IMR-90 (cell line): Measurements from ENCODE around the gene TP53I11. TPM values are rescaled to one million over a fixed set of nuclear protein-coding genes. Genes with fewer than 3 reads are reported as not detected.

ENCODE experiments used
- ATAC-seq: fragments of 200-7000 bp; cut with Tn5 transposase; 2 replicates; pipeline ENCODE4 v1.9.1; 2020; ENCODE audit warnings: low read depth, mild to moderate bottlenecking, moderate library complexity
- BruUV-seq: library from RNA; stranded (reverse); fragments of 400-500 nt; replicated peaks from 2 replicates; lab custom pipeline; 2021; lab: Mats Ljungman, UMichigan
- CTCF ChIA-PET: fragments of 300-600 bp; formaldehyde crosslinking; extraction: SDS; loops from one replicate; lab custom pipeline; 2021; ENCODE audit warnings: antibody characterized with exemption; lab: Yijun Ruan, JAX
- POLR2A ChIA-PET: fragments of 300-600 bp; sonication (Branson Sonifier 250); formaldehyde crosslinking; loops from one replicate; lab custom pipeline; 2022; ENCODE audit warnings: antibody characterized with exemption; ENCODE audit not compliant: unreplicated experiment; lab: Charles Lee
- DNase-seq: peaks from one replicate; pipeline ENCODE4 v3.0.0; 2013
- H2AFZ ChIP-seq: replicated peaks from 2 replicates; pipeline ENCODE3; 2013; ENCODE audit warnings: low read length, mild to moderate bottlenecking; ENCODE audit not compliant: poor library complexity
- H2AK5ac ChIP-seq: 2 replicates; pipeline ENCODE4 v1.6.1; 2013; ENCODE audit warnings: low read depth, low read length, inconsistent platforms
- H2AK9ac ChIP-seq: replicated peaks from 2 replicates; pipeline ENCODE3; 2013; ENCODE audit warnings: mild to moderate bottlenecking, low read depth, low read length, moderate library complexity; ENCODE audit not compliant: poor library complexity
- H2BK120ac ChIP-seq: 2 replicates; pipeline ENCODE4 v1.6.1; 2013; ENCODE audit warnings: low read depth, low read length, inconsistent platforms
- H2BK15ac ChIP-seq: 3 replicates; pipeline ENCODE4 v1.6.1; 2013; ENCODE audit warnings: low read depth, low read length, inconsistent platforms
- H2BK20ac ChIP-seq: 2 replicates; pipeline ENCODE4 v1.6.1; 2013; ENCODE audit warnings: low read depth, mild to moderate bottlenecking, inconsistent platforms, low read length, moderate library complexity
- H2BK5ac ChIP-seq: 2 replicates; pipeline ENCODE4 v1.6.1; 2013; ENCODE audit warnings: mild to moderate bottlenecking, low read depth, low read length, inconsistent platforms; ENCODE audit not compliant: poor library complexity, severe bottlenecking
- H3K14ac ChIP-seq: replicated peaks from 2 replicates; pipeline ENCODE4 v1.6.1; 2013; ENCODE audit warnings: low read depth, low read length, inconsistent platforms
- H3K18ac ChIP-seq: 2 replicates; pipeline ENCODE4 v1.6.1; 2013; ENCODE audit warnings: low read depth, low read length, control low read depth
- H3K23ac ChIP-seq: 2 replicates; pipeline ENCODE4 v1.6.1; 2013; ENCODE audit warnings: low read depth, low read length, inconsistent platforms
- H3K27ac ChIP-seq: 2 replicates; pipeline ENCODE4 v1.5.1; 2013; ENCODE audit warnings: mild to moderate bottlenecking, control low read depth, low read length; ENCODE audit not compliant: insufficient read depth
- H3K27me3 ChIP-seq: 2 replicates; pipeline ENCODE4 v1.6.1; 2013; ENCODE audit warnings: low read length; ENCODE audit not compliant: control insufficient read depth, insufficient read depth
- H3K36me3 ChIP-seq: 2 replicates; pipeline ENCODE4 v1.6.1; 2013; ENCODE audit warnings: low read length, mixed read lengths; ENCODE audit not compliant: control insufficient read depth, insufficient read depth
- H3K4ac ChIP-seq: 2 replicates; pipeline ENCODE4 v1.6.1; 2013; ENCODE audit warnings: low read depth, low read length, inconsistent platforms
- H3K4me1 ChIP-seq: 2 replicates; pipeline ENCODE4 v1.6.1; 2013; ENCODE audit warnings: low read length, mixed read lengths; ENCODE audit not compliant: control insufficient read depth, insufficient read depth
- H3K4me2 ChIP-seq: 2 replicates; pipeline ENCODE4 v1.6.1; 2013; ENCODE audit warnings: low read depth, mild to moderate bottlenecking, control low read depth, low read length, moderate library complexity
- H3K4me3 ChIP-seq: 2 replicates; pipeline ENCODE4 v1.5.1; 2013; ENCODE audit warnings: low read depth, mild to moderate bottlenecking, control low read depth, low read length, moderate library complexity; ENCODE audit not compliant: insufficient read depth
- H3K56ac ChIP-seq: 2 replicates; pipeline ENCODE4 v1.6.1; 2013; ENCODE audit warnings: low read length, inconsistent platforms; ENCODE audit not compliant: insufficient read depth; ENCODE audit errors: extremely low read depth
- H3K79me1 ChIP-seq, 2 experiments: 2 replicates each; pipeline ENCODE4 v1.6.1; 2013; ENCODE audit warnings: low read length in 2 of 2, inconsistent platforms in 1 of 2, low read depth in 1 of 2
- H3K9ac ChIP-seq: 2 replicates; pipeline ENCODE4 v1.6.1; 2013; ENCODE audit warnings: low read depth, low read length, control low read depth
- H3K9me1 ChIP-seq: 2 replicates; pipeline ENCODE4 v1.6.1; 2013; ENCODE audit warnings: low read length, inconsistent platforms; ENCODE audit not compliant: insufficient read depth
- H3K9me3 ChIP-seq: 2 replicates; pipeline ENCODE4 v1.6.1; 2013; ENCODE audit warnings: low read length; ENCODE audit not compliant: control insufficient read depth, insufficient read depth
- H4K20me1 ChIP-seq: 2 replicates; pipeline ENCODE4 v1.6.1; 2013; ENCODE audit warnings: low read length, inconsistent platforms; ENCODE audit not compliant: insufficient read depth
- H4K5ac ChIP-seq: 2 replicates; pipeline ENCODE4 v1.6.1; 2013; ENCODE audit warnings: mild to moderate bottlenecking, low read depth, low read length, control low read depth
- H4K8ac ChIP-seq, 2 experiments: 2 replicates each; pipeline ENCODE4 v1.6.1; 2013; ENCODE audit warnings: low read depth in 2 of 2, low read length in 2 of 2, control low read depth in 1 of 2, inconsistent platforms in 1 of 2
- H4K91ac ChIP-seq: 2 replicates; pipeline ENCODE4 v1.6.1; 2013; ENCODE audit warnings: low read depth, low read length, inconsistent platforms; ENCODE audit not compliant: insufficient read depth
- BHLHE40 ChIP-seq: fragments of 150-350 bp; IDR thresholded peaks from 2 replicates; pipeline ENCODE4 v1.6.1; 2016; ENCODE audit warnings: mild to moderate bottlenecking, low read depth, low read length
- CEBPB ChIP-seq: IDR thresholded peaks from 2 replicates; pipeline ENCODE4 v1.6.1; 2012; ENCODE audit warnings: low read depth, low read length, improper control_type of control experiment
- CHD1 ChIP-seq: IDR thresholded peaks from 2 replicates; pipeline ENCODE4 v1.6.1; 2012; ENCODE audit warnings: low read depth, low read length, improper control_type of control experiment
- MAZ ChIP-seq: IDR thresholded peaks from 2 replicates; pipeline ENCODE4 v1.6.1; 2012; ENCODE audit warnings: low read depth, mild to moderate bottlenecking, low read length, improper control_type of control experiment, moderate library complexity, borderline replicate concordance
- MXI1 ChIP-seq: IDR thresholded peaks from 2 replicates; pipeline ENCODE4 v1.6.1; 2012; ENCODE audit warnings: low read depth, mild to moderate bottlenecking, low read length, moderate library complexity, borderline replicate concordance
- POLR2A ChIP-seq: IDR thresholded peaks from 2 replicates; pipeline ENCODE4 v1.6.1; 2012; ENCODE audit warnings: mild to moderate bottlenecking, low read depth, low read length
- RFX5 ChIP-seq: IDR thresholded peaks from 2 replicates; pipeline ENCODE4 v1.8.0; 2012; ENCODE audit warnings: low read depth, mild to moderate bottlenecking, low read length, moderate library complexity
- SMC3 ChIP-seq: fragments of 150-350 bp; IDR thresholded peaks from 2 replicates; pipeline ENCODE4 v1.6.1; 2016; ENCODE audit warnings: low read depth, mild to moderate bottlenecking, antibody characterized with exemption, low read length, moderate library complexity
- WGBS, 2 experiments: methylation state at CpG; one replicate each; pipeline versions ENCODE4 v1.1.5 to v1.1.7; 2013; ENCODE audit warnings: missing lambda C conversion rate in 2 of 2; ENCODE audit not compliant: insufficient read length in 1 of 2; ENCODE audit errors: extremely low coverage in 2 of 2; 5-methylcytosine and 5-hydroxymethylcytosine counted together
- dilution Hi-C: fragments of 300-500 bp; cut with HindIII; formaldehyde crosslinking; loops from one replicate; pipeline ENCODE4 v1.14.3; 2018; ENCODE audit warnings: low sequenced_read_pairs; ENCODE audit not compliant: unreplicated experiment
- in situ Hi-C: fragments of 300-500 bp; cut with MboI; formaldehyde crosslinking; loops from 3 replicates; pipeline ENCODE4 v1.14.3; 2019; ENCODE audit warnings: low sequenced_read_pairs, inconsistent platforms, mixed read lengths
- intact Hi-C: fragments of 100-400 bp; cut with micrococcal nuclease; formaldehyde crosslinking; loops from 2 replicates; pipeline ENCODE4 v1.10.0; 2022
- polyA plus RNA-seq, 3 experiments: library from polyadenylated mRNA; depleted of rRNA; stranded (reverse); fragments of >200 nt; gene quantifications; 2 replicates each; pipeline ENCODE4 v1.2.3, GENCODE V29; 2012; ENCODE audit warnings: low replicate concordance in 1 of 3
- total RNA-seq: library from RNA; depleted of rRNA; stranded (reverse); fragments of >200 nt; gene quantifications from 2 replicates; pipeline ENCODE4 v1.2.3, GENCODE V29; 2012
- TF ChIP-seq, protein P1 (sequence below): fragments of 150-350 bp; IDR thresholded peaks from 2 replicates; pipeline ENCODE4 v1.6.1; 2016; ENCODE audit warnings: low read depth, mild to moderate bottlenecking, low read length, moderate library complexity, borderline replicate concordance
- TF ChIP-seq, protein P2 (sequence below): fragments of 150-350 bp; IDR thresholded peaks from 2 replicates; pipeline ENCODE4 v1.6.1; 2017; ENCODE audit warnings: mild to moderate bottlenecking, antibody characterized with exemption, low read length, low read depth
- TF ChIP-seq, protein P3 (sequence below): conservative IDR thresholded peaks from 2 replicates; pipeline ENCODE4 v1.5.1; 2012; ENCODE audit warnings: mild to moderate bottlenecking, low read depth, low read length, improper control_type of control experiment

Gene TP53I11
- total and polyA plus RNA-seq, 2 of the 4 experiments (the other 2 are of a cell fraction): 3.9 to 22.0 TPM

DNA sequence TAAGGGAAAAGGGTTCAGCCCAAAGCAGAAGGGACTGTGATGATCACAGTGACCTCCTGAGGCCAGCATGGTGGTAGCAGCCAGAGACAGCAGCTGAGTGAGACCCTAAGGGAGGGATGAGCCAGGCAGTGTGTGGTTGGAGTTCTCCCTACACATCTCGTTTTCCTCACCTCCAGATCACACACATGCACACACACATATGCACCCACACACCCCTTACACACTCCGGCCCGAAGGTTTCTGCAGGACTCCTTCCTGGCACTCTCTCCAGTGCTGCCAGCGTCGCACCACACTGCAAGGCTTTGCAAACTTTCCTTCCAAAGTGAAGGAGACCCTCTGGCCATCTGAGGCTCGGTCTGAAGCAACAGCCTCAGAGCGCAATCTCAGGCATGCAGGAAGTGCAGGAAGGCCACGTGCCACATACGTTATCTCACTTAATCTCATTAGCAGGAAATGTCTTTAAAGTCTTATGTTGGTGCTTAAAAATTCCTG, 26.9 kb upstream of the TP53I11 start:
- POLR2A ChIA-PET: no interaction called here

More for the DNA sequence above, 26.9 kb upstream of the TP53I11 start:
- peaks cover 3% of the 10 kb centered on the region; the same call in 1 of the 2 replicates for H3K9me3 ChIP-seq
- H3K4ac ChIP-seq: no peak overlapping the region
- peak overlapping the region; percentile 70 for H2AK9ac ChIP-seq
- H4K5ac ChIP-seq: peak overlapping the region; percentile 5; the same call in 1 of the 2 replicates
- H3K27ac ChIP-seq: peak overlapping the region; percentile 28; the same call in 1 of the 2 replicates
- H3K4me1 ChIP-seq: peaks cover 5% of the 10 kb centered on the region
- CTCF ChIA-PET: no interaction called here
- no peak overlapping the region; the same call in 1 of the 2 replicates for H4K91ac ChIP-seq
- H3K18ac ChIP-seq: peak overlapping the region; percentile 10; the same call in 1 of the 2 replicates
- H3K4me2 ChIP-seq: peak overlapping the region; percentile 12; the same call in 1 of the 2 replicates
- in situ Hi-C loops: no loop called here
- H4K20me1 ChIP-seq: no peaks in the 10 kb centered on the region
- WGBS, 2 experiments: no CpG with 5 or more reads among the region's 9 CpGs
- H2AFZ ChIP-seq: no peak overlapping the region
- no peak overlapping the region for H2AK5ac ChIP-seq
- no peak overlapping the region for H3K9ac ChIP-seq
- no peak overlapping the region for H3K23ac ChIP-seq
- dilution Hi-C loops: no loop called here
- no peak overlapping the region for H3K14ac ChIP-seq
- H3K36me3 ChIP-seq: no peaks in the 10 kb centered on the region
- no peaks in the 10 kb centered on the region; the same call in 1 of the 2 replicates for H3K9me1 ChIP-seq
- BruUV-seq: no TSS peak
- ATAC-seq (peak; percentile 59), DNase-seq (peak; percentile 14)
- no peak overlapping the region for H2BK5ac ChIP-seq
- H3K4me3 ChIP-seq: no peak overlapping the region
- peaks cover 16% of the 10 kb centered on the region; the same call in 1 of the 2 replicates for H3K27me3 ChIP-seq
- no peak for TF ChIP-seq CHD1
- TF ChIP-seq BHLHE40: peak; percentile 24; the same call in 1 of the 2 replicates
- no peak for TF ChIP-seq MXI1
- TF ChIP-seq CEBPB: no peak
- TF ChIP-seq POLR2A: no peak
- TF ChIP-seq, protein P1, sequence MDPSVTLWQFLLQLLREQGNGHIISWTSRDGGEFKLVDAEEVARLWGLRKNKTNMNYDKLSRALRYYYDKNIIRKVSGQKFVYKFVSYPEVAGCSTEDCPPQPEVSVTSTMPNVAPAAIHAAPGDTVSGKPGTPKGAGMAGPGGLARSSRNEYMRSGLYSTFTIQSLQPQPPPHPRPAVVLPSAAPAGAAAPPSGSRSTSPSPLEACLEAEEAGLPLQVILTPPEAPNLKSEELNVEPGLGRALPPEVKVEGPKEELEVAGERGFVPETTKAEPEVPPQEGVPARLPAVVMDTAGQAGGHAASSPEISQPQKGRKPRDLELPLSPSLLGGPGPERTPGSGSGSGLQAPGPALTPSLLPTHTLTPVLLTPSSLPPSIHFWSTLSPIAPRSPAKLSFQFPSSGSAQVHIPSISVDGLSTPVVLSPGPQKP: no peak
- TF ChIP-seq RFX5: no peak
- TF ChIP-seq, protein P2, sequence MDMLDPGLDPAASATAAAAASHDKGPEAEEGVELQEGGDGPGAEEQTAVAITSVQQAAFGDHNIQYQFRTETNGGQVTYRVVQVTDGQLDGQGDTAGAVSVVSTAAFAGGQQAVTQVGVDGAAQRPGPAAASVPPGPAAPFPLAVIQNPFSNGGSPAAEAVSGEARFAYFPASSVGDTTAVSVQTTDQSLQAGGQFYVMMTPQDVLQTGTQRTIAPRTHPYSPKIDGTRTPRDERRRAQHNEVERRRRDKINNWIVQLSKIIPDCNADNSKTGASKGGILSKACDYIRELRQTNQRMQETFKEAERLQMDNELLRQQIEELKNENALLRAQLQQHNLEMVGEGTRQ: peak; percentile 53; the same call in 1 of the 2 replicates
- TF ChIP-seq, protein P3, sequence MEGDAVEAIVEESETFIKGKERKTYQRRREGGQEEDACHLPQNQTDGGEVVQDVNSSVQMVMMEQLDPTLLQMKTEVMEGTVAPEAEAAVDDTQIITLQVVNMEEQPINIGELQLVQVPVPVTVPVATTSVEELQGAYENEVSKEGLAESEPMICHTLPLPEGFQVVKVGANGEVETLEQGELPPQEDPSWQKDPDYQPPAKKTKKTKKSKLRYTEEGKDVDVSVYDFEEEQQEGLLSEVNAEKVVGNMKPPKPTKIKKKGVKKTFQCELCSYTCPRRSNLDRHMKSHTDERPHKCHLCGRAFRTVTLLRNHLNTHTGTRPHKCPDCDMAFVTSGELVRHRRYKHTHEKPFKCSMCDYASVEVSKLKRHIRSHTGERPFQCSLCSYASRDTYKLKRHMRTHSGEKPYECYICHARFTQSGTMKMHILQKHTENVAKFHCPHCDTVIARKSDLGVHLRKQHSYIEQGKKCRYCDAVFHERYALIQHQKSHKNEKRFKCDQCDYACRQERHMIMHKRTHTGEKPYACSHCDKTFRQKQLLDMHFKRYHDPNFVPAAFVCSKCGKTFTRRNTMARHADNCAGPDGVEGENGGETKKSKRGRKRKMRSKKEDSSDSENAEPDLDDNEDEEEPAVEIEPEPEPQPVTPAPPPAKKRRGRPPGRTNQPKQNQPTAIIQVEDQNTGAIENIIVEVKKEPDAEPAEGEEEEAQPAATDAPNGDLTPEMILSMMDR: peak; percentile 19; the same call in 1 of the 2 replicates
- TF ChIP-seq SMC3: no peak
- no peak for TF ChIP-seq MAZ
- H3K56ac ChIP-seq: no peak overlapping the region
- H2BK15ac ChIP-seq: no peak overlapping the region; the same call in 2 of the 3 replicates
- no peak overlapping the region for H2BK120ac ChIP-seq
- peak overlapping the region in 1 of 2 experiments; percentile 6; a peak in 2 of 4 replicates for H4K8ac ChIP-seq
- H3K79me1 ChIP-seq: no peaks in the 10 kb centered on the region
- no peak overlapping the region for H2BK20ac ChIP-seq
- intact Hi-C loops: no loop called here
